Cardiac atrium fibroblast (primary cell): ENCODE measurements around the gene KCNV2. TPM values are rescaled to one million over a fixed set of nuclear protein-coding genes. Genes with fewer than 3 reads are reported as not detected.

Source experiments
- total RNA-seq: library from RNA; depleted of rRNA; stranded (reverse); fragments of >200 nt; gene quantifications from 2 replicates; pipeline ENCODE4 v1.2.3, GENCODE V29; 2015

Gene KCNV2
- not detected in 2 replicates for total RNA-seq

DNA sequence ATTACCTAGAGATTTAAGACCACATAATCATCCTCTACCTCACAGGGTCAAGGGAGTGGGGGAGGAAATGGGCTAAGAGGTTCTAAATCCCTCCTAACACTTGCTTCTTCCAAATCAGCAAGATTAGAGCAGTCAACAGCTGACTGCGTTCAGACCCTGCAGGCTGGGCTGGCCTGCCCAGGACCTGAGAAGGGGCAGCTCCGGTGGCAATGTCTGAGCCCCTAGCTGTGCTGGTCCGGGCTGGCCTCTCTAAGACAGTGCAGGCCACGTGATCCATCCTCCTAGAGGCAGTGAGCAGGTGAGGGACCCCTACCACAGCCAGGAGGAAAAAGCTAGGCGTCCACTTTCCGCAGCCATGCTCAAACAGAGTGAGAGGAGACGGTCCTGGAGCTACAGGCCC lies at the start of gene KCNV2:
KCNV2 (plus strand) TSS at position 126 of the 400 bp plus-strand sequence; CDS start at position 356, 230 bp downstream.

Other genes with a start within 250 kb of the KCNV2 start
- 12.8 and 15.9 TPM in 2 replicates for gene VLDLR, start 95.7 kb upstream of the KCNV2 start, total RNA-seq
- gene PUM3, start 126.6 kb downstream of the KCNV2 start, total RNA-seq = 25.8 and 28.5 TPM in 2 replicates